Choroid plexus epithelial cell (primary cell): Measurements from ENCODE around the gene MSMB.

ENCODE experiments used
- DNase-seq: peaks from one replicate; pipeline ENCODE4 v3.0.0-alpha.2; 2010; ENCODE audit warnings: low read depth
- H3K4me3 ChIP-seq: 2 replicates; pipeline ENCODE4 v1.5.1; 2011; ENCODE audit warnings: low read depth, mild to moderate bottlenecking, control low read depth, low read length, moderate library complexity
- CTCF ChIP-seq: conservative IDR thresholded peaks from 2 replicates; pipeline ENCODE4 v1.5.1; 2011; ENCODE audit warnings: low read depth, mild to moderate bottlenecking, control low read depth, inconsistent platforms, low read length, moderate library complexity

Gene MSMB

GRCh38 chr10:46016811-46017210 is 29.3 kb downstream of the MSMB start:
- DNase-seq, result no peak
- no peak overlapping the region for H3K4me3 ChIP-seq
- TF ChIP-seq CTCF, result no peak

GRCh38 chr10:46016190-46016589 is 29.9 kb downstream of the MSMB start:
- TF ChIP-seq CTCF, result no peak
- DNase-seq, result no peak

GRCh38 chr10:46014683-46015405 is 31.2 kb downstream of the MSMB start:
- peak; percentile 81 for DNase-seq
- no peak overlapping the region for H3K4me3 ChIP-seq
- no peak for TF ChIP-seq CTCF

More at GRCh38 chr10:46016190-46016589, 29.9 kb downstream of the MSMB start:
- no peak overlapping the region for H3K4me3 ChIP-seq

- no peak overlapping the region for H3K4me3 ChIP-seq
- DNase-seq, result no peak
- no peak for TF ChIP-seq CTCF
These were observed 31.9 kb downstream of the MSMB start for GRCh38 chr10:46014206-46014605.

- DNase-seq, result no peak
- no peak overlapping the region for H3K4me3 ChIP-seq
- TF ChIP-seq CTCF, result no peak
These were observed 33.3 kb downstream of the MSMB start for GRCh38 chr10:46012746-46013145.

- peak; percentile 66 for DNase-seq
- no peak overlapping the region for H3K4me3 ChIP-seq
- TF ChIP-seq CTCF, result no peak
These were observed 39.9 kb downstream of the MSMB start for GRCh38 chr10:46006219-46006618.

GRCh38 chr10:46005383-46005782 is 40.7 kb downstream of the MSMB start:
- H3K4me3 ChIP-seq, result no peak overlapping the region
- TF ChIP-seq CTCF, result no peak
- DNase-seq, result no peak
